Hepatic stellate cell (primary cell): Measurements from ENCODE around the gene PAK5.

Experiments used
- DNase-seq: peaks from one replicate; pipeline ENCODE4 v3.0.0; 2011; ENCODE audit warnings: low spot score

Gene PAK5

DNA sequence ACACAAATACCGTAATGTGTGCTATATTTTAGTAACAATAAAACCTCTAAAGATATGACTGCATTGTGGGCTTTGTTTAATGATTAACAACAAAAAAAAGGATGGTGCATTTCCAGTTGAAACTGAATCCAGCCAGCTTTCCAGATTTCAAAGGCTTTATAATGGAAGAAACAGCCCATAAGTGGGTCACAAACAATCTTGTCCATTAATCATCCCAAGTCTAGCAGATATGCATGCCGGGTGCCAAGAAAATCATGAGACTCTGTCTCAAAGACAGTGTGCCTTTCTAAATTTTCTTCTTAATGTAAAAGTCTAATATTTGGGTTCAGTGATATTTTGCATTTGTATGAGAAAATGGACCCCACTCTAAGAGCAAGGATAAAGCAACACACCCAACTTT is 345.1 kb downstream of the PAK5 start:
- no peak for DNase-seq

DNA sequence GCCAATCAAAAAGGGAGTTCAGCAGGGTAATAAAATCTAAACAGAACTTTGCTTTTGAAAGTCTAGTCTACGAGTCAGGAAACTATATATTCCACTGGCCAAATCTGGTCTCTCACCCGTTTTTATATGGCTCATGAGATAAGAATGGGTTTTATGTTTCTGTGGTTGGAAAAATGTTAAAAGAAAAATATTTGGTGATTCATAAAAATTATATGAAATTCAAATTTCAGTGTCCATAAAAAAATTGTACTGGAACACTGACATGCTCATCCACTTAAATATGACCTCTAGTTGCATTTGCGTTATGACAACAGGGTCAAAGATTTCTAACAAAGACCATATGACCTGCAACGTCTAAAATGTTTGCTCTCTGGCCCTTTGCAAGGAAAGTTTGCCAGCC is 346.8 kb downstream of the PAK5 start:
- DNase-seq = no peak

DNA sequence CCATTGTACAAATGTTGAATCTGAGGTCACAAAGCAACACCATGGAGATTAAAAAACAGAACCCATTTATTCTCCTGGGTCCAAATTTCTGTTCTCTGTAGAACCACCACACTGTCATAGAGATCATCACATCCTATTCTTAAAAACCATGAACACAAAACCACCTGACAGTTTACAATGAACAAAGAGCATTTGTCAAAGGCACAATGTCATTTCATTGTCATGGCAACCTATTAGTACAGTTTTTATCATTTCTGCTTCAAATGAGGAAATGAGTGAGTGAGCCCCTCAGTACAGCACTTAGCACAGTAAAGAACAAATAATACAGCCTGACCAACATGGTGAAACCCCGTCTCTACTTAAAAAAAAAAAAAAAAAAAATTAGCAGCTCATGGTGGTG is 347.6 kb downstream of the PAK5 start:
- DNase-seq = no peak

DNA sequence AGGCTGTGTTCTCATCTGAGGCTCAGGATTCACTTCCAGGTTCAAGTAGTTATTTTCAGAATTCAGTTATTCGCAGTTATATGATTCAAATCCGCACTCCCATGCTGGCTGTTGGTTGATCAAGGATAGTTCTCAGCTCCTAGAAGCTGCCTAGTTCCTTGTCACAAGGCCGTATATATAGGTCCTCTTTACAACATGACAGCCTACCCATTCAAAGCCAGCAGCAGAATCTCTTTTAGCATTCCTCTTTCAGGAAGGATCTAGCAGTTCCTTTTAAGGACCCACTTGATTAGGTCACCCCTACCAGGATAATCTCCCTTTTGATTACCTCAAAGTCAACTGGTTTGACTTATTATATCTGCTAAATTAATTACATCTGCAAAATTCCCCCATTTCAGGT is 348.2 kb downstream of the PAK5 start:
- no peak for DNase-seq

DNA sequence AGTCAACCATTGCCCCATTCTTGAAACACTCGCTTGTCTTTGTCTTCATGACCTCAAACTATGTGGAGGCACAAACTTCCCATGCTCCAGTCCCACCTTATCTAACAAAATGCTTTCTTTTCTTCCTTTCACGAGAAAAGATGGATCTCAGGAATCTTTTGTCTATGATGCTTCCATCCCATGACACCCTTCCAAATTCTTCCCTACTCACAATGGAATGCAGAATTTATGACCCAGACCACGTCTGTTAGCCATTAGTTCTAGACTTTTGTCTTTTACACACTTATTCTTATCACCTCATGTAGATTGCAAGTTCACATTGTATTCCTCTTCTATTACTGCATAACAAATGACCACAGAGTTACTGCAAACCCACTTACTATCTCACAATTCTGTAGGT is 348.7 kb downstream of the PAK5 start:
- no peak for DNase-seq

DNA sequence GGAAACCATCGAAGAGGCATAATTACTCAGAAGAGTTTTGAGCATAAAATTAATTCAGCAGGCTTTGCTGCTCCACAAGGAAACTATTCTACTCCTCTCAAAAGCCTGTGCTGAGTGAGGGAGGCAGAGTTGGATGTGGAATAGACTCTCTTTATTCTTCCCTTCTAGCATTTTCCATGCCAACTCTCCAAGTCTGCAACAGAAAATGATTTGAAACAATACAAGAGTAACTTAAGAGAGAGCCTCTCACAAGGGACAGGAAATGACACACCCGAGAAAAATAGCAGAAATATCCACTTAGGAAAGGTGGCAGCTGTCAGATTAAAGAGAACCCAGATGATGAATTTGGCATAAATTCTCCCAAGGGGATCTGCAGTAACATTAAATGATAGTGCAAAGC is 350.8 kb downstream of the PAK5 start:
- no peak for DNase-seq
